ES-I3 (cell line): ENCODE measurements around the gene NOX3.
"Not testable (repeated sequence)": the region's sequence is repeated elsewhere in the genome, so short reads cannot be mapped to it uniquely, and the experiment has no call there.

ENCODE experiments used
- H3K36me3 ChIP-seq: 2 replicates; pipeline ENCODE4 v1.6.1; 2013; ENCODE audit warnings: mild to moderate bottlenecking, low read length, control low read depth, moderate library complexity; ENCODE audit not compliant: insufficient read depth
- H3K4me1 ChIP-seq: 2 replicates; pipeline ENCODE4 v1.6.1; 2013; ENCODE audit warnings: mild to moderate bottlenecking, control low read depth, low read length; ENCODE audit not compliant: insufficient read depth
- H3K9ac ChIP-seq: 2 replicates; pipeline ENCODE4 v1.6.1; 2013; ENCODE audit warnings: low read depth, mild to moderate bottlenecking, low read length, moderate library complexity
- H3K9me3 ChIP-seq: 2 replicates; pipeline ENCODE4 v1.6.1; 2013; ENCODE audit warnings: mild to moderate bottlenecking, low read length, moderate library complexity; ENCODE audit not compliant: control insufficient read depth, insufficient read depth

Gene NOX3

GRCh38 chr6:155486721-155487294 lies 31.2 kb upstream of the NOX3 start:
- Histone ChIP-seq H3K9ac (no peak overlapping the region), H3K9me3 (no peaks in the 10 kb centered on the region; the same call in 1 of the 2 replicates), H3K36me3 (no peaks in the 10 kb centered on the region), H3K4me1 (no peaks in the 10 kb centered on the region)

- Histone ChIP-seq H3K4me1 (no peaks in the 10 kb centered on the region), H3K9me3 (no peaks in the 10 kb centered on the region), H3K36me3 (no peaks in the 10 kb centered on the region), H3K9ac (no peak overlapping the region)
Measured at GRCh38 chr6:155485756-155486155, 30.1 kb upstream of the NOX3 start.

GRCh38 chr6:155483858-155484257 lies 28.2 kb upstream of the NOX3 start:
- H3K36me3 ChIP-seq: no peaks in the 10 kb centered on the region
- no peaks in the 10 kb centered on the region for H3K9me3 ChIP-seq
- no peaks in the 10 kb centered on the region for H3K4me1 ChIP-seq
- H3K9ac ChIP-seq: no peak overlapping the region

- no peak overlapping the region for H3K9ac ChIP-seq
- H3K9me3 ChIP-seq: no peaks in the 10 kb centered on the region
- no peaks in the 10 kb centered on the region for H3K4me1 ChIP-seq
- no peaks in the 10 kb centered on the region for H3K36me3 ChIP-seq
Measured at GRCh38 chr6:155481215-155481614, 25.6 kb upstream of the NOX3 start.

GRCh38 chr6:155473741-155474140 lies 18.1 kb upstream of the NOX3 start:
- Histone ChIP-seq H3K4me1 (no peaks in the 10 kb centered on the region), H3K9me3 (no peaks in the 10 kb centered on the region), H3K9ac (no peak overlapping the region), H3K36me3 (no peaks in the 10 kb centered on the region)

- Histone ChIP-seq H3K4me1 (no peaks in the 10 kb centered on the region), H3K9ac (no peak overlapping the region), H3K36me3 (no peaks in the 10 kb centered on the region), H3K9me3 (peaks cover 4% of the 10 kb centered on the region; the same call in 1 of the 2 replicates)
Measured at GRCh38 chr6:155472886-155473285, 17.2 kb upstream of the NOX3 start.

- not testable (repeated sequence) for H3K9ac ChIP-seq, H3K9me3 ChIP-seq, H3K36me3 ChIP-seq, H3K4me1 ChIP-seq
Measured at GRCh38 chr6:155470979-155471616, 15.5 kb upstream of the NOX3 start.

GRCh38 chr6:155468543-155468942 lies 12.9 kb upstream of the NOX3 start:
- not testable (repeated sequence) for H3K9ac ChIP-seq, H3K4me1 ChIP-seq, H3K36me3 ChIP-seq, H3K9me3 ChIP-seq

- Histone ChIP-seq H3K4me1 (no peaks in the 10 kb centered on the region), H3K36me3 (no peaks in the 10 kb centered on the region), H3K9ac (no peak overlapping the region), H3K9me3 (peaks cover 8% of the 10 kb centered on the region; the same call in 1 of the 2 replicates)
Measured at GRCh38 chr6:155466539-155466938, 10.9 kb upstream of the NOX3 start.

GRCh38 chr6:155461556-155461955 lies 5.9 kb upstream of the NOX3 start:
- Histone ChIP-seq H3K9ac (no peak overlapping the region), H3K4me1 (no peaks in the 10 kb centered on the region), H3K36me3 (no peaks in the 10 kb centered on the region), H3K9me3 (peaks cover 4% of the 10 kb centered on the region; the same call in 1 of the 2 replicates)

GRCh38 chr6:155454471-155454870 lies 1.2 kb downstream of the NOX3 start:
- H3K4me1 ChIP-seq: peaks cover 13% of the 10 kb centered on the region
- H3K9me3 ChIP-seq: no peaks in the 10 kb centered on the region
- no peaks in the 10 kb centered on the region for H3K36me3 ChIP-seq
- no peak overlapping the region for H3K9ac ChIP-seq

GRCh38 chr6:155454008-155454407 lies 1.6 kb downstream of the NOX3 start:
- no peaks in the 10 kb centered on the region for H3K9me3 ChIP-seq
- H3K4me1 ChIP-seq: peaks cover 18% of the 10 kb centered on the region
- no peak overlapping the region for H3K9ac ChIP-seq
- H3K36me3 ChIP-seq: no peaks in the 10 kb centered on the region

- no peak overlapping the region for H3K9ac ChIP-seq
- no peaks in the 10 kb centered on the region for H3K36me3 ChIP-seq
- H3K4me1 ChIP-seq: peaks cover 24% of the 10 kb centered on the region
- no peaks in the 10 kb centered on the region for H3K9me3 ChIP-seq
Measured at GRCh38 chr6:155452576-155452975, 3.1 kb downstream of the NOX3 start.

GRCh38 chr6:155451530-155451929 lies 4.1 kb downstream of the NOX3 start:
- H3K36me3 ChIP-seq, H3K9ac ChIP-seq, H3K9me3 ChIP-seq: not testable (repeated sequence)
- peaks cover 24% of the 10 kb centered on the region for H3K4me1 ChIP-seq

GRCh38 chr6:155450240-155450581 lies 5.4 kb downstream of the NOX3 start:
- Histone ChIP-seq H3K4me1 (peaks cover 20% of the 10 kb centered on the region), H3K36me3 (no peaks in the 10 kb centered on the region), H3K9ac (no peak overlapping the region), H3K9me3 (no peaks in the 10 kb centered on the region)
